Stimulated activated CD4-positive, alpha-beta T cell treated with anti-CD3 and anti-CD28 coated beads, Interleukin-15, amount 100 ng/mL, for 48 hours (primary cell): ENCODE data around the gene MYB.
A peak's percentile ranks its signal among the peaks of the same experiment; 100 is the strongest.
"Not testable (repeated sequence)": the region's sequence is repeated elsewhere in the genome, so short reads cannot be mapped to it uniquely, and the experiment has no call there.

ENCODE experiments used
- DNase-seq, 2 donors: peaks; one replicate each; pipeline ENCODE4 v3.0.0-alpha.2; 2020; ENCODE audit warnings: low read depth in 2 of 2

Gene MYB

DNA sequence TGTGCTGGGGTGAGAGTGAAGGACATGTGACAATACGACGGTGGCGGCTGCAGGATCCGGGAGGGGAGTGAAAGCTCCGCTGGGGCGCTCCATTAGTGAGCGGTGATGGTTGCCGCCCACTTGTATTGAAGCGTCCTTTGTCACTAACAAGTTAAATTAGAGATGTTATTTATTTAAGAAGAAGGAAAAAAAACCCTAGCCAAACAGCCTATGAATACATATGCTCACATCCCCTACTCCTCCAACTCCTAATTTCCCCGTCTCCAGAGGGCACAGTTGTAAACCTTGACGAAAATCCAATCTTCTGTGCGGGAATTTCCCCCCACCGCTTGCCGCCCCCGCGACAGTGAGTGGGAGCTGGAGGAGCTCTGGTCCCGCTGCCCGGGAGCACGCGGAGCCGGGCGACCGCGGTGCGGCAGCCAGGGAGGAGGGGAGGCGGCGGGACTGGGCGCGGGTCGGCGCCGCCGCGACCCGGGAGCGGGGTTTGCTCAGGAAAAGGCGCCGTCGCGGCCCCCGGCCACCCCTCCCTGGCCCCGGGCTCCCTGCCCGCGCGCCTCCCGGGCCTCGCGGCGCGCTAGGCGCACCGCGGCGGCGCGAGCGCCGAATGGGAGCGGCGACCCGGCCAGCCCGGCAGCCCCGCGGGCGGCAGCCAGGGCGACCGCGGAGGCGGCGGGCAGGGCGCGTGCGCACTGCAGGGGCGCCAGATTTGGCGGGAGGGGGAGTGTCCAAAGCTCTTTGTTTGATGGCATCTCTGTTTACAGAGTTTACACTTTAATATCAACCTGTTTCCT, at the start of gene MYB:
TSS of gene MYB (plus strand) at position 767 of the 791 bp plus-strand sequence. CDS start 206 bp downstream, outside the sequence.
- peak in 1 of 2 donors; percentile 66 for DNase-seq

DNA sequence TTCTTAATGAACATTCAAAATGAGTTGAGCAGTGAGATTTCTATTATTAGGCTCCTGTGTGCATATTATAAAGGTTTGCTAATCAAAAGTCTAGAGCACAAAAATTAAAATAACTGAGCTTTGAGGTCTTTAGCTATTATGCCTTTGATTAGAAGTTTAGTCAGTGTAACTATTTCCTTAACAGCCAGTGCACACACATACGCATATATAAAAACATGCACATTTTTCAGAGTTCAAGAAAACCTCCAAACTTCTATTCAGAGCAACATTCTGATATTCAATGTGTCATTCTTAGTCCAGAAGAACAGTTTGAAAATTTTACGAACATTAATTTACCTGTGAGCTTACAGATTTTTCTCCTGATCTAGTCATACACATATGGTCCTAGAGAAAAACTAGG, 48.3 kb upstream of the MYB start:
- DNase-seq: no peak

GRCh38 chr6:135135835-135136234, 45.3 kb upstream of the MYB start:
- no peak for DNase-seq

DNA sequence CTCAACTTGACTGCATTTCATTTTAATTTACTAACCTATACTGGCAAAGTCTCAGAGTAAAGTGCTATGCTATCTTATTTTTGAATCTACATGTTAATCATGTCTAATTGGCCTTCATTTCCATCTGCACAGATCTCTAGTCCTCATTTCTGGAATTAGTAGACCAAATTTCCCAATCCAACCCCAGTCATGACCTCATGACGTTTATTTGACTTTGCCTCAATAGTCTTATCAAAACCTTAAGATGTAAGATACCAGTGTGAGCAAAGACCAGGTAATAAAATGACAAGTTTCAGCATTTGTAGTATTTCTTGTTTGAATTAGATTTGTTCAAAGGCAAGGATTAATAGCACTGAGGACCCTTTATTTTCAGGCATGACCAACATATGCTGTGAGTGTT, 43.3 kb upstream of the MYB start:
- DNase-seq: no peak

DNA sequence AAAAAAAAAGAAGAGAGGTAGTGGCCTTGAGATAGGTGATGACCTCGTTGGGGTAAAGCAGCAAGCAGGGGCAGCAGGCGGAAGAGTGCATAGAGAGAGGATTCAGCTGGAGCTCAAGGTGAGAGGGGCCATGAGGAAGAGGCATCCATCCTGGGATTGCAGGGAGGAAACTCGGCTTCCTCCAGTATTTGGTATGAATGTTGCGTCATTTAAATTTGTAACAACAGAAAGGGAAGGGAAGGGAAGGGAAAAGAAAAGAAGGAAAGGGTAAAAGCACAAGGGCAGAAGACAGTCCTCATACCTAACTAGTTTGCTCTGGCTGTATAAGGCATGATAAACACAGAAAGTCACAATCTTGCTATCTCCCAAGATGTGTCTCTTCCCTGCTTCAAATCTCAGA, 39.9 kb upstream of the MYB start:
- DNase-seq: no peak

DNA sequence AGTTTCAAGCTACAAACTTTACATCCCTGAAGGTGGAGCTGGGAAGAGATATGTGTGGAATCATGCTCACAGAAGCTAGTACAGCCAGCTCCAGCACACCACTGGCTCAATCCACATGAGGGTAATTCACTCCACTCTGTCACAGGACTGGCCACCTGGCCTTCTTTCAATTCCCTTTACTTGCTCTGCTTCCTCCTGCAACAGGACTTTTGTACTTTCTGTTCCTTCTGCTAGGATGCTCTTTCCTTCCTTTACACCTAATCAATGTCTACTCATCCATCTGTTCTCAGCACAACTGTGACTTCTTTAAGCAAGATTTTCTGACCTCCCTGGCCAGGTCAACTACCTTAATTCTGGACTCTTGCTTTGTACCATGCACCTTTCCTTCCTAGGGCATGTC, 39.4 kb upstream of the MYB start:
- no peak for DNase-seq

DNA sequence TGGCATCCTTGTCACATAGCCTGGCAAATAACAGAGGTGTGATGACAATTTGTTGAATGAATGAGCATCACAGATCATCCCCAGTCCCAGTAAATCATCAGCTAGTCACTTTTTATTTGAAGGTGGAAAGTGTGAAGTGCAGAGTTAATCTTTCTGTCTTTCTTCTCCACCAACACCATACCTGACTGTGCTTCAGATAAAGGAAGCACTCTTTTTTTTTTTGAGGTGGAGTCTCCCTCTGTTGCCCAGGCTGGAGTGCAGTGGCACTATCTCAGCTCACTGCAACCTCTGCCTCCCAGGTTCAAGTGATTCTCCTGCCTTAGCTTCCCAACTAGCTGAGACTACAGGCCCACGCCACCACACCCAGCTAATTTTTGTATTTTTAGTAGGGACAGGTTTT, 38.9 kb upstream of the MYB start:
- not testable (repeated sequence) for DNase-seq

- no peak for DNase-seq
These were observed 36.4 kb upstream of the MYB start for GRCh38 chr6:135144673-135145062.

DNA sequence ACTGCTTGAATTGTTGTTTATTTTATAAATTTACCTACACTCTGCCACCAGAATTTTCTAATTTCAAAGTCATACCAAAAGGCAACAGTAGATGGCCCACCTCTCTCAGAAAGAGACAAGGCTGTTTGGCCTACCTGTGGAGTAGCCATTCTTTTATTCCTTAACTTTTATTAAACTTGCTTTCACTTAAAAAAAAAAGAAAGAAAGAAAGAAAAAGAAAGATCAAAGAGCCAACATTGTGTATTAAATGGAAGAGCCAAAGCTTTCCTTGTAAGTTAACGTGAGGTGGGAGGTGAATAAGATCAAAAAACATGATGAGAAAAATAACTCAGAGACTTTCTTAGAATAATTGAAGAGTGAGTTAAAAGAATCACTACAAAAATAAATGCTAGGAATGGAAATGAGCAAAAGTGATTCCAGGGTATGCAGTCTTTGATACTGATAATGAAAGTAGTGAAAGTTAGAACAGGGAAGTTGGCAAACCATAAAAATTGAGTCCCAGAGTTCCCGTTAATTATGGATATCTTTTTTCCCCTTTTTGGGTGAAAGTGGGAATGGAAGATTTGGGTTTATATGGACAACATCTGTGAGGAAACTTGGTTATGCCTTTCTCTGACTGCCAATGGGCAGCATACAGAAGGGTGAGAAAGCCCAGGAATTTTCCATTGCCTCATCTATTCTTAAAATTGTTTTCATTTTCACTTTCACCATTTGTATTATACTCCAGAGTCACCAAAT, 35.9 kb upstream of the MYB start:
- no peak for DNase-seq

DNA sequence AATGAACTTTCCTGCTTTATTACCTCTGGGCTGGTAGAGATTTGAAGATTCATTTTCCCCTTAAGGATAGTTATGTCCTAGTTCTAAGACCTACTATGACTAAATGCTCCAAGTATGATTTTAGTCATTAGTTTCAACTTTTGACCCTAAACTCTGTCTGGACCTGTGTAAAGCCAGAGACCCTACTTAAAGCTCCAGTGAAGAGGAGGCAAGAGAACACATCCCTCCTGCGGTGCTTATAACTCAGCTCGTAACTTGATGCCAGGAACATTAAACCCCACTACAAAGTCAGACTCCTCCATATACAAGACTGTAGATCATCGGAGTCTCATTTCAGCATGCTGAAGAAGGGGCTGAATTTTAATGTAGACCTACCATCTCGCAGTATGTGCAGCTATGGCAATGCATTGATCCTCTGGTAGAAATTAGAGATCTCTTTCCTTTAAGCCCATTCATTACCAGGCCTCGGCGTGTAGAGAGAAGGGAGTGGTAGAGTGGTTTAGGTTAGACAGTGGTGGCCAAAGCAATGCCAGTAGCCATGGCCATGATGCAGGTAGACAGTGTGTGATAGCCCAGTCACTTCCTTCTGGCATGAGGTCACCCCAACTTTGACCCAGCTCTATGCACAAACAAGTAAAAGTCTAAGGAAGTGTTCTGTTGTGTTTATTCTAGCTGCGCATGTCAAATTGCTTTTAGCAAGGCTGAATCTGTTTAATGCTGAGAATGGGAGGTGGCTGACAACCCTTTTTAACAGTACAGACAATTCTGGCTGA, 34.8 kb upstream of the MYB start:
- no peak for DNase-seq

DNA sequence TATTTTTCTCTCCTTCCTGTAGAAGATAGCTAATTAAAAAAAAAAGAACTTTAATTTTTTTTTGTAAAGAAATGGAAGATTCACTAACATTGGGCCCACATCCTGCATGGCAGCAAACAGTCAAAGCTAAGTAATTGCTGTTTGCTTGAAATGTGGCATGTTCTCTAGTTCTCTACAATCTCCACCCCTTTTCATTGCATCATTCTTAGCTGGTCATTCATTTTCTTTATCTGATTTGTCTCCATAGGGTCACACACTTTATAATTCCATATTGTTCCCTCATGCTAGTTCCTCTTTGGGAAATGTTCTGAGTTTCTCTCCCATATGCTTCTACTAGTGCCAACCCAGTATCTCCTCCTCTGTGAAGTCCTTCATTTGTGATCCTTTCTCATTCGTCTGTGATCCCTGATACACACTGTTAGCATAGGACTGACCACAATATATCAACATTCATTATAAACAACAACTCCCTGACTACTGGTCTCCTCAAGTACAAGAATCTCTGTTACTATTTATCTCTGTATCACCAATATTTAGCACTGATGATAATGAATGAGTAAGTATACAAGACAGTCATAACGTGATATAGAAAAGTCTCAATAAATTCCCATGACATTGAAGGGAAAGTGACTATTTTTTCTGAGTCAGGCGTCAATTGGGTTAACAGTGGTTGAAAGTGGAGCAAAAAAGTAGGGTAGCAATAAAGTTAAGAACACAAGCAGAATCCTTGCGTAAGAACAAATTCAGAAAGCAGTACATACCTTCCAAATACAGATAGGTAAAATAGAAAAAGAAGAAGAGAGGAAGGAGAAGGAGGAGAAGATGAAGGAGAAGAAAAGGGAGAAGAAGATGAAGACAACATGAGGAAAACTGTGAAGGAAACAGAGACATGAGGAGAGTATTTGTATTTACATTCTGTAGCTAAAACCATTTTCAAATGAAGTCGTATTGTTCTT, 33.2 kb upstream of the MYB start:
- DNase-seq: no peak

- no peak for DNase-seq
These were observed 32.2 kb upstream of the MYB start for GRCh38 chr6:135148889-135149288.

- DNase-seq: no peak
These were observed 31.7 kb upstream of the MYB start for GRCh38 chr6:135149376-135149775.

DNA sequence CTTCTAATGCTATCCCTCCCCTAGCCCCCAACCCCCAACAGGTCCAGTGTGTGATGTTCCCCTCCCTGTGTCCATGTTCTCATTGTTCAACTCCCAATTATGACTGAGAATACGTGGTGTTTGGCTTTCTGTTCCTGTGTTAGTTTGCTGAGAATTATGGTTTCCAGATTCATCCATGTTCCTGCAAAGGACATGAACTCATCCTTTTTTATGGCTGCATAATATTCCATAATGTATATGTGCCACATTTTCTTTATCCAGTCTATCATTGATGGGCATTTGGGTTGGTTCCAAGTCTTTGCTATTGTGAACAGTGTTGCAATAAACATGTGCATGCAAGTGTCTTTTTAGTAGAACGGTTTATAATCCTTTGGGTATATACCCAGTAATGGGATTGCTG, 30.6 kb upstream of the MYB start:
- DNase-seq: not testable (repeated sequence)

GRCh38 chr6:135154125-135154524, 27.0 kb upstream of the MYB start:
- not testable (repeated sequence) for DNase-seq

GRCh38 chr6:135158397-135158796, 22.7 kb upstream of the MYB start:
- no peak for DNase-seq

DNA sequence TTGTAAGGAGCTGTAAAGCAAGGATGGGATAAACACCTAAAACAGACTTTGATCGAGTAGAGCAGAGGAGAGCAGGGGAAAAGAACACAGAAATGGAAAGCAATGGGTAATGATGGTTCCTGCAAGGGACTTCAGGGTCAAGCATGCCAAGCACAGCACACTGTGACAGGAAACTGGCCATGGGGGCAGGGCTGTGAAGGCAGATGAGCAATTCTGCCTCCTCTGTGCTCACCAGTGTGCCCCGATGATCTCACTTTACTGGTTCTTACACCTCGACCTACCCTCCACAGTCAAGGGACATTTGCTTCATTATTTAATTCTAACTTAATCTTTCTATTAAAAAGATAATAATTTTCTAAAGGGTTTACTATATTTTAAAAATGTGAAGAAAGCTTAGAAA, 21.6 kb upstream of the MYB start:
- DNase-seq: peak in 1 of 2 donors; percentile 32

DNA sequence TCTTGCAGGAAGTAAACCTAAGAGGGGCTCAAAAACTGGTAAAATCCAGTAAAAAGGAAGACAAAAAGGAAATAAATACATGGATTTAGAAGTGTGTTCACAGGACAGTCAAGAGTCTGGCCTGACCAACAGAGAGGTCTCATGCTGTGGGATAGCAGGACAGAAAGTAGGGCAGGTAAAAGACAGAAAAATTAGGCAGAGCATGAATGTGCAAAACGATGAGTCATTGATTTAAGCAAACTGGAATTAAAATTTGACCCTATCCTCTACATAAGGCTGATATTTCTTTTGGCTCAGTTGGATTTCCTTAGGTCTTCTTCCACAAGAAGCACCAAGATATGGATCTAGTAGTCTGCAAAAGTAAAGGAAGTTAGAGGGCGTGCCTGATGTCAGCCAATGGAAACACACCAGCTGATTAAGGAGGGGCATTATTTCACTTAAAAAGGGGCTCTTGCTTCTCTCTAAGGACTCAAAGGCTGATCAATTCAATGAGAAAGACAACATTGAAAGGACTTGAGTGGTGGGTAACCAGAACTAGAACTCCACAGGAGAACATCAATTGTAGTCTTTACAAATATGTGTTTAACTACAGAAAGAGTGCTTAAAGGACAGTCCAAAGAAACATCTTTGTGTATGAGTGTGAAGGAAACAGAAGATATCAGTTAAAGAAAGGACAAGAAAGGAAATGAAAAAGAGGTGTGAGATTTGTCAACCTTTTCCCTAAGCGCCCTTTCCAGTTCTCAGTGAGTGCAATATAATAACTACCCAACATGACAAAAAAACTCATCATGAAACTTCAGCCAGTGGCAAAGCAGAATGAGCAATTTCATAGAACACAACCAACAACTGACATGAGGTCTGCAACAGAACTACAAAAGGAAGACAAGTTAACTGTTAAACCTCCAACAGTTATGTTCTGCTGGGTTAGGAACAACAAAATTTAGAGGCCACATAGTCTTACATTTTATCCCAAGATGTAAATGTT, 19.4 kb upstream of the MYB start:
- DNase-seq: no peak

GRCh38 chr6:135162678-135163439, 18.2 kb upstream of the MYB start:
- DNase-seq: no peak

GRCh38 chr6:135163440-135163738, 17.7 kb upstream of the MYB start:
- peak in 1 of 2 donors; percentile 36 for DNase-seq
